ENCODE measurements around the gene NT5C1B. TPM values are rescaled to one million over a fixed set of nuclear protein-coding genes. Genes with fewer than 3 reads are reported as not detected.

The NT5C1B gene
- total RNA-seq, 2 experiments from 2014 or later: not detected

- no peak for ATAC-seq
- no peaks in the 10 kb centered on the region for H3K27me3 Mint-ChIP-seq (ENCODE audit: low read depth)
- H3K36me3 Mint-ChIP-seq (ENCODE audit: low read depth): no peaks in the 10 kb centered on the region
- no peak overlapping the region for H3K27ac Mint-ChIP-seq
- ChIA-PET POLR2A (no interaction called here), CTCF (no interaction called here)
- H3K4me3 Mint-ChIP-seq: no peak overlapping the region
- H3K9me3 Mint-ChIP-seq (ENCODE audit: insufficient read depth): no peaks in the 10 kb centered on the region
- H3K4me1 Mint-ChIP-seq (ENCODE audit: low read depth): no peaks in the 10 kb centered on the region
- DNase-seq: no peak
Observed at GRCh38 chr2:18598848-18599484, 9.6 kb upstream of the NT5C1B start.

- DNase-seq: no peak
- Mint-ChIP-seq H3K27me3 (ENCODE audit: low read depth) (no peaks in the 10 kb centered on the region), H3K9me3 (ENCODE audit: insufficient read depth) (no peaks in the 10 kb centered on the region), H3K4me3 (no peak overlapping the region), H3K36me3 (ENCODE audit: low read depth) (no peaks in the 10 kb centered on the region), H3K4me1 (ENCODE audit: low read depth) (no peaks in the 10 kb centered on the region), H3K27ac (no peak overlapping the region)
- ChIA-PET POLR2A (no interaction called here), CTCF (no interaction called here)
- no peak for ATAC-seq
Observed at GRCh38 chr2:18597618-18598017, 8.2 kb upstream of the NT5C1B start.

GRCh38 chr2:18596993-18597392, 7.6 kb upstream of the NT5C1B start:
- Mint-ChIP-seq H3K27me3 (ENCODE audit: low read depth) (no peaks in the 10 kb centered on the region), H3K9me3 (ENCODE audit: insufficient read depth) (no peaks in the 10 kb centered on the region), H3K4me1 (ENCODE audit: low read depth) (no peaks in the 10 kb centered on the region), H3K27ac (no peak overlapping the region), H3K4me3 (no peak overlapping the region), H3K36me3 (ENCODE audit: low read depth) (no peaks in the 10 kb centered on the region)
- ChIA-PET CTCF (no interaction called here), POLR2A (no interaction called here)
- no peak for DNase-seq
- ATAC-seq: no peak

- no peaks in the 10 kb centered on the region for H3K9me3 Mint-ChIP-seq (ENCODE audit: insufficient read depth)
- no peaks in the 10 kb centered on the region for H3K27me3 Mint-ChIP-seq (ENCODE audit: low read depth)
- H3K4me1 Mint-ChIP-seq (ENCODE audit: low read depth): no peaks in the 10 kb centered on the region
- POLR2A ChIA-PET: no interaction called here
- no peaks in the 10 kb centered on the region for H3K36me3 Mint-ChIP-seq (ENCODE audit: low read depth)
- DNase-seq (no peak), ATAC-seq (no peak)
- H3K4me3 Mint-ChIP-seq: no peak overlapping the region
- H3K27ac Mint-ChIP-seq: no peak overlapping the region
- CTCF ChIA-PET: no interaction called here
Observed at GRCh38 chr2:18593496-18593895, 4.1 kb upstream of the NT5C1B start.

- ChIA-PET CTCF (no interaction called here), POLR2A (no interaction called here)
- Mint-ChIP-seq H3K36me3 (ENCODE audit: low read depth) (no peaks in the 10 kb centered on the region), H3K4me1 (ENCODE audit: low read depth) (no peaks in the 10 kb centered on the region), H3K27me3 (ENCODE audit: low read depth) (no peaks in the 10 kb centered on the region), H3K4me3 (no peak overlapping the region), H3K27ac (no peak overlapping the region), H3K9me3 (ENCODE audit: insufficient read depth) (no peaks in the 10 kb centered on the region)
- ATAC-seq: no peak
- DNase-seq: no peak
Observed at GRCh38 chr2:18592372-18592771, 3.0 kb upstream of the NT5C1B start.

GRCh38 chr2:18588802-18589201, 567 bp downstream of the NT5C1B start:
- Mint-ChIP-seq H3K9me3 (ENCODE audit: insufficient read depth) (peaks cover 4% of the 10 kb centered on the region), H3K36me3 (ENCODE audit: low read depth) (peaks cover 4% of the 10 kb centered on the region), H3K4me1 (ENCODE audit: low read depth) (peaks cover 3% of the 10 kb centered on the region), H3K4me3 (no peak overlapping the region), H3K27me3 (ENCODE audit: low read depth) (no peaks in the 10 kb centered on the region), H3K27ac (no peak overlapping the region)
- no peak for DNase-seq
- no peak for ATAC-seq
- ChIA-PET POLR2A (no interaction called here), CTCF (no interaction called here)

GRCh38 chr2:18588049-18588448, 1.3 kb downstream of the NT5C1B start:
- H3K9me3 Mint-ChIP-seq (ENCODE audit: insufficient read depth): peaks cover 8% of the 10 kb centered on the region
- H3K27ac Mint-ChIP-seq: no peak overlapping the region
- H3K27me3 Mint-ChIP-seq (ENCODE audit: low read depth): no peaks in the 10 kb centered on the region
- CTCF ChIA-PET: no interaction called here
- H3K36me3 Mint-ChIP-seq (ENCODE audit: low read depth): peaks cover 4% of the 10 kb centered on the region
- POLR2A ChIA-PET: no interaction called here
- ATAC-seq (no peak), DNase-seq (no peak)
- H3K4me3 Mint-ChIP-seq: no peak overlapping the region
- H3K4me1 Mint-ChIP-seq (ENCODE audit: low read depth): peaks cover 3% of the 10 kb centered on the region

GRCh38 chr2:18585526-18585925, 3.8 kb downstream of the NT5C1B start:
- no peak overlapping the region for H3K27ac Mint-ChIP-seq
- H3K4me3 Mint-ChIP-seq: no peak overlapping the region
- ChIA-PET CTCF (no interaction called here), POLR2A (no interaction called here)
- no peaks in the 10 kb centered on the region for H3K27me3 Mint-ChIP-seq (ENCODE audit: low read depth)
- H3K9me3 Mint-ChIP-seq (ENCODE audit: insufficient read depth): peaks cover 10% of the 10 kb centered on the region
- DNase-seq (no peak), ATAC-seq (no peak)
- peaks cover 3% of the 10 kb centered on the region for H3K4me1 Mint-ChIP-seq (ENCODE audit: low read depth)
- H3K36me3 Mint-ChIP-seq (ENCODE audit: low read depth): peaks cover 4% of the 10 kb centered on the region

- H3K36me3 Mint-ChIP-seq (ENCODE audit: low read depth): peaks cover 4% of the 10 kb centered on the region
- H3K27ac Mint-ChIP-seq: no peak overlapping the region
- H3K9me3 Mint-ChIP-seq (ENCODE audit: insufficient read depth): peaks cover 10% of the 10 kb centered on the region
- CTCF ChIA-PET: no interaction called here
- POLR2A ChIA-PET: interaction anchor here (0.8 kb wide), 1 partner anchor 25 kb away, joined by 3 read pairs; no protein-coding TSS in a partner anchor
- no peaks in the 10 kb centered on the region for H3K27me3 Mint-ChIP-seq (ENCODE audit: low read depth)
- ATAC-seq (no peak), DNase-seq (no peak)
- H3K4me1 Mint-ChIP-seq (ENCODE audit: low read depth): peaks cover 3% of the 10 kb centered on the region
- no peak overlapping the region for H3K4me3 Mint-ChIP-seq
Observed at GRCh38 chr2:18584608-18584954, 4.8 kb downstream of the NT5C1B start.

GRCh38 chr2:18583905-18584607, 5.3 kb downstream of the NT5C1B start:
- ChIA-PET CTCF (no interaction called here), POLR2A (interaction anchor here (0.8 kb wide), 1 partner anchor 24 kb away, joined by 3 read pairs; no protein-coding TSS in a partner anchor)
- DNase-seq: no peak
- H3K27me3 Mint-ChIP-seq (ENCODE audit: low read depth): no peaks in the 10 kb centered on the region
- H3K27ac Mint-ChIP-seq: no peak overlapping the region
- ATAC-seq: no peak
- H3K4me3 Mint-ChIP-seq: no peak overlapping the region
- peaks cover 4% of the 10 kb centered on the region for H3K36me3 Mint-ChIP-seq (ENCODE audit: low read depth)
- H3K4me1 Mint-ChIP-seq (ENCODE audit: low read depth): peaks cover 3% of the 10 kb centered on the region
- H3K9me3 Mint-ChIP-seq (ENCODE audit: insufficient read depth): peaks cover 10% of the 10 kb centered on the region

GRCh38 chr2:18580606-18581005, 8.8 kb downstream of the NT5C1B start:
- Mint-ChIP-seq H3K27ac (no peak overlapping the region), H3K9me3 (ENCODE audit: insufficient read depth) (peaks cover 17% of the 10 kb centered on the region), H3K27me3 (ENCODE audit: low read depth) (no peaks in the 10 kb centered on the region), H3K4me3 (no peak overlapping the region), H3K4me1 (ENCODE audit: low read depth) (peaks cover under 1% of the 10 kb centered on the region), H3K36me3 (ENCODE audit: low read depth) (peaks cover 5% of the 10 kb centered on the region)
- ChIA-PET CTCF (no interaction called here), POLR2A (no interaction called here)
- ATAC-seq (no peak), DNase-seq (no peak)

GRCh38 chr2:18578033-18578432, 11.3 kb downstream of the NT5C1B start:
- no peaks in the 10 kb centered on the region for H3K27me3 Mint-ChIP-seq (ENCODE audit: low read depth)
- no peak for ATAC-seq
- H3K9me3 Mint-ChIP-seq (ENCODE audit: insufficient read depth): peaks cover 8% of the 10 kb centered on the region
- no peak overlapping the region for H3K27ac Mint-ChIP-seq
- ChIA-PET CTCF (no interaction called here), POLR2A (interaction anchor here (0.7 kb wide), 1 partner anchor 111 kb away, joined by 4 read pairs; no protein-coding TSS in a partner anchor)
- H3K4me3 Mint-ChIP-seq: no peak overlapping the region
- no peak for DNase-seq
- H3K36me3 Mint-ChIP-seq (ENCODE audit: low read depth): peaks cover 1% of the 10 kb centered on the region
- H3K4me1 Mint-ChIP-seq (ENCODE audit: low read depth): no peaks in the 10 kb centered on the region
